HL-60 (cell line): ENCODE measurements around the gene CSTF1.

Source experiments
- POLR2AphosphoS5 ChIP-seq: IDR thresholded peaks from 2 replicates; pipeline ENCODE4 v1.6.1; 2012; ENCODE audit warnings: low read depth
- TF ChIP-seq, protein P1 (sequence below): IDR thresholded peaks from one replicate; pipeline ENCODE4 v1.5.1; 2011; ENCODE audit warnings: low read length, control low read depth, inconsistent platforms; ENCODE audit not compliant: insufficient read depth

DNA sequence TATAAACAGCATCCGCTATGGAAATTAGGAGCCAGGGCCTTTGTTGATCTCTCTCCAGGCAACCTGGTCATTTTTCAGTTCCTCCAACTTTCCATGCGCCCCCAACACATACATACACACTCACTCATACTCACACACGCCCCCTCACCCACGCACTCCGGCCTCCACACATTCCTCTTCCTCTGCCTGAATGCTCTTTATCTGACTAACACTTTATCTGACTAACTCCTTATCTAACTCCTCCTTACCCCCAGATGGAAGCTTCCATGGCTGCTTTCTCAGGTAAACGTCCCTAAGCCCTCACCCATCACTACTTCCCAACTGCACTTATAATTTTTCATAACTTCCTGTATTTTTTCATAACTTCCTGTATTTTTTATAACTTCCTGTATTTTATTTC lies 37.1 kb downstream of the CSTF1 start:
- TF ChIP-seq, protein P1, sequence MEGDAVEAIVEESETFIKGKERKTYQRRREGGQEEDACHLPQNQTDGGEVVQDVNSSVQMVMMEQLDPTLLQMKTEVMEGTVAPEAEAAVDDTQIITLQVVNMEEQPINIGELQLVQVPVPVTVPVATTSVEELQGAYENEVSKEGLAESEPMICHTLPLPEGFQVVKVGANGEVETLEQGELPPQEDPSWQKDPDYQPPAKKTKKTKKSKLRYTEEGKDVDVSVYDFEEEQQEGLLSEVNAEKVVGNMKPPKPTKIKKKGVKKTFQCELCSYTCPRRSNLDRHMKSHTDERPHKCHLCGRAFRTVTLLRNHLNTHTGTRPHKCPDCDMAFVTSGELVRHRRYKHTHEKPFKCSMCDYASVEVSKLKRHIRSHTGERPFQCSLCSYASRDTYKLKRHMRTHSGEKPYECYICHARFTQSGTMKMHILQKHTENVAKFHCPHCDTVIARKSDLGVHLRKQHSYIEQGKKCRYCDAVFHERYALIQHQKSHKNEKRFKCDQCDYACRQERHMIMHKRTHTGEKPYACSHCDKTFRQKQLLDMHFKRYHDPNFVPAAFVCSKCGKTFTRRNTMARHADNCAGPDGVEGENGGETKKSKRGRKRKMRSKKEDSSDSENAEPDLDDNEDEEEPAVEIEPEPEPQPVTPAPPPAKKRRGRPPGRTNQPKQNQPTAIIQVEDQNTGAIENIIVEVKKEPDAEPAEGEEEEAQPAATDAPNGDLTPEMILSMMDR, result no peak
- no peak for TF ChIP-seq POLR2AphosphoS5
